DND-41 (cell line): ENCODE measurements around the gene CYP3A4.

Experiments used
- ATAC-seq: fragments of 200-7000 bp; cut with Tn5 transposase; 3 replicates; pipeline ENCODE4 v1.9.1; 2021; ENCODE audit warnings: low read depth; ENCODE audit not compliant: insufficient read depth
- DNase-seq: peaks from one replicate; pipeline ENCODE4 v3.0.0-alpha.2; 2020
- H2AFZ ChIP-seq: 2 replicates; pipeline ENCODE4 v1.6.0; 2012; ENCODE audit warnings: low read depth, low read length
- H3K27ac ChIP-seq: 2 replicates; pipeline ENCODE4 v1.5.1; 2012; ENCODE audit warnings: low read length, inconsistent platforms
- H3K27me3 ChIP-seq: fragments of 200-600 bp; sonication (generic); 2 replicates; pipeline ENCODE4 v1.6.0; 2012; ENCODE audit warnings: low read length, mild to moderate bottlenecking, inconsistent platforms; ENCODE audit not compliant: insufficient read depth, poor library complexity
- H3K36me3 ChIP-seq: 2 replicates; pipeline ENCODE4 v1.5.1; 2012; ENCODE audit warnings: low read length, inconsistent platforms; ENCODE audit not compliant: insufficient read depth
- H3K4me1 ChIP-seq: 2 replicates; pipeline ENCODE4 v1.5.1; 2012; ENCODE audit warnings: mild to moderate bottlenecking, low read length; ENCODE audit not compliant: insufficient read depth
- H3K4me2 ChIP-seq: 2 replicates; pipeline ENCODE4 v1.6.0; 2012; ENCODE audit warnings: mild to moderate bottlenecking, moderate library complexity, low read length, inconsistent platforms; ENCODE audit not compliant: insufficient read depth
- H3K4me3 ChIP-seq, 2 experiments: fragments of 200-600 bp in 1 of 2; shearing (Covaris generic) in 1 of 2; 2 replicates each; pipeline ENCODE4 v1.5.1; 2012 to 2016; ENCODE audit warnings: inconsistent platforms in 2 of 2, low read length in 2 of 2, mild to moderate bottlenecking in 2 of 2, low read depth in 1 of 2, moderate library complexity in 1 of 2
- H3K79me2 ChIP-seq: 2 replicates; pipeline ENCODE4 v1.6.0; 2012; ENCODE audit warnings: low read length, inconsistent platforms; ENCODE audit not compliant: insufficient read depth
- H3K9ac ChIP-seq: 2 replicates; pipeline ENCODE4 v1.6.0; 2012; ENCODE audit warnings: low read depth, mild to moderate bottlenecking, inconsistent platforms, low read length, moderate library complexity
- H3K9me3 ChIP-seq: 2 replicates; pipeline ENCODE4 v1.5.1; 2012; ENCODE audit warnings: low read length, moderate library complexity, mild to moderate bottlenecking, inconsistent platforms; ENCODE audit not compliant: insufficient read depth, severe bottlenecking
- H4K20me1 ChIP-seq: 2 replicates; pipeline ENCODE4 v1.6.0; 2012; ENCODE audit warnings: low read length; ENCODE audit not compliant: insufficient read depth
- CTCF ChIP-seq: IDR thresholded peaks from 2 replicates; pipeline ENCODE4 v1.5.1; 2012; ENCODE audit warnings: borderline replicate concordance, low read length, moderate library complexity, mild to moderate bottlenecking; ENCODE audit not compliant: poor library complexity, severe bottlenecking; ENCODE audit errors: extremely low read depth
- EZH2 ChIP-seq: IDR thresholded peaks from 3 replicates; pipeline ENCODE4 v1.6.1; 2012; ENCODE audit warnings: borderline replicate concordance, low read depth, mild to moderate bottlenecking, moderate library complexity, low read length, inconsistent platforms; ENCODE audit not compliant: severe bottlenecking

The CYP3A4 gene

GRCh38 chr7:99741441-99741795 lies 42.6 kb downstream of the CYP3A4 start:
- Histone ChIP-seq H3K27ac (no peak overlapping the region), H3K4me2 (no peak overlapping the region), H3K36me3 (no peaks in the 10 kb centered on the region), H3K4me1 (peaks cover 10% of the 10 kb centered on the region), H3K79me2 (no peaks in the 10 kb centered on the region), H4K20me1 (no peaks in the 10 kb centered on the region), H3K4me3 (no peak overlapping the region), H3K9ac (no peak overlapping the region), H2AFZ (no peak overlapping the region), H3K27me3 (no peaks in the 10 kb centered on the region), H3K9me3 (no peaks in the 10 kb centered on the region)
- no peak for DNase-seq
- no peak for ATAC-seq
- TF ChIP-seq EZH2 (no peak), CTCF (no peak)

- H3K36me3 ChIP-seq, result no peaks in the 10 kb centered on the region
- H3K4me2 ChIP-seq, result no peak overlapping the region
- H3K27me3 ChIP-seq, result no peaks in the 10 kb centered on the region
- TF ChIP-seq EZH2, result no peak
- no peak for TF ChIP-seq CTCF
- no peaks in the 10 kb centered on the region for H3K9me3 ChIP-seq
- H4K20me1 ChIP-seq, result no peaks in the 10 kb centered on the region
- H2AFZ ChIP-seq, result no peak overlapping the region
- H3K4me1 ChIP-seq, result peaks cover 10% of the 10 kb centered on the region
- ATAC-seq (no peak), DNase-seq (no peak)
- H3K27ac ChIP-seq, result no peak overlapping the region
- H3K9ac ChIP-seq, result no peak overlapping the region
- no peak overlapping the region for H3K4me3 ChIP-seq
- H3K79me2 ChIP-seq, result no peaks in the 10 kb centered on the region
These were observed 43.2 kb downstream of the CYP3A4 start for GRCh38 chr7:99740573-99741440.

GRCh38 chr7:99739699-99740572 lies 44.0 kb downstream of the CYP3A4 start:
- ATAC-seq (no peak), DNase-seq (no peak)
- no peak for TF ChIP-seq CTCF
- no peak for TF ChIP-seq EZH2
- Histone ChIP-seq H3K4me2 (no peak overlapping the region), H3K27me3 (no peaks in the 10 kb centered on the region), H3K36me3 (no peaks in the 10 kb centered on the region), H3K9ac (no peak overlapping the region), H2AFZ (no peak overlapping the region), H4K20me1 (no peaks in the 10 kb centered on the region), H3K79me2 (no peaks in the 10 kb centered on the region), H3K9me3 (no peaks in the 10 kb centered on the region), H3K4me3 (no peak overlapping the region), H3K4me1 (peaks cover 10% of the 10 kb centered on the region), H3K27ac (no peak overlapping the region)
